Dermis lymphatic vessel endothelial cell (primary cell): ENCODE measurements around the gene AFF3. TPM values are rescaled to one million over a fixed set of nuclear protein-coding genes. Genes with fewer than 3 reads are reported as not detected.

Experiments used
- total RNA-seq: library from RNA; depleted of rRNA; stranded (reverse); fragments of >200 nt; gene quantifications from 2 replicates; pipeline ENCODE4 v1.2.1, GENCODE V29; 2014

AFF3 gene
- total RNA-seq: 0.11 TPM in 1 of 2 replicates, not detected in the other

DNA sequence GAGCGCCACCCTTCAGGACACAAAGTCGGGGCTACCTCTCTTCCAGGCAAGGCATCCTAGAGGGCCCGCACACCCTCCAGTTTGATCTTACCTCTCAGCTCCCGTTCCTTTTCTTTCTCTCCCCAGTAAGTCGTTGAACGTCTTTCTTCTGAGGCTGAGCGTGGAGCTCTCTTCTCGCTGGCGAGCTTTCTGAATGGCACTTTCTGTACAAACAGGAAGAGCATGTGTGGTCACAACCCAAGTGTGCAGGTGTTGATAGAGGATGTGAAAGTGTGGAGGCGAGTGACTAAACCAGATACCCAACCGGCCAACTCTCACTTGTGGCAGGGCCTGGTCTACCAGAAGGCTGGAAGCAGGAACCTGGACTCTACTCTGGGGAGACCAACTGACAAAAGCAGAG is at the start of gene AFF3:
Gene AFF3, minus strand, starts transcription at position 198 of the 400 bp plus-strand sequence. CDS start 38,136 bp downstream, outside the sequence.

Other genes with a start within 250 kb of the AFF3 start
- under 0.01 TPM in 2 replicates for gene LONRF2, start 179.9 kb upstream of the AFF3 start, total RNA-seq